GM12878 (cell line): ENCODE data around the gene KCTD12. TPM values are rescaled to one million over a fixed set of nuclear protein-coding genes. Genes with fewer than 3 reads are reported as not detected.

Source experiments
- ATAC-seq: fragments of 200-7000 bp; cut with Tn5 transposase; 3 replicates; pipeline ENCODE4 v1.9.1; 2020; ENCODE audit warnings: mild to moderate bottlenecking, moderate library complexity
- BruUV-seq: library from RNA; stranded (reverse); fragments of 400-500 nt; replicated peaks from 2 replicates; lab custom pipeline; 2021; lab: Mats Ljungman, UMichigan
- CTCF ChIA-PET: fragments of 300-600 bp; sonication (Branson Sonifier 250); formaldehyde crosslinking; extraction: SDS; loops from one replicate; lab custom pipeline; 2021; ENCODE audit warnings: inconsistent platforms; lab: Yijun Ruan, JAX
- POLR2A ChIA-PET: fragments of 350-600 bp; formaldehyde crosslinking; extraction: SDS; loops from one replicate; lab custom pipeline; 2021; ENCODE audit warnings: inconsistent platforms; lab: Charles Lee
- RAD21 ChIA-PET: fragments of 300-600 bp; sonication (Branson Sonifier 250); formaldehyde crosslinking; loops from one replicate; lab custom pipeline; 2023; ENCODE audit warnings: antibody characterized with exemption; ENCODE audit not compliant: unreplicated experiment; lab: Charles Lee
- SMC1A ChIA-PET: fragments of 300-600 bp; sonication (Branson Sonifier 250); formaldehyde crosslinking; loops from one replicate; lab custom pipeline; 2023; ENCODE audit not compliant: unreplicated experiment, uncharacterized antibody; lab: Charles Lee
- DNase-seq: peaks from one replicate; pipeline ENCODE4 v3.0.0-alpha.2; 2011; ENCODE audit warnings: low read depth, low spot score
- FAIRE-seq: peaks from 3 replicates; lab custom pipeline; 2011; peaks lifted over from hg19 to GRCh38; lab: Jason Lieb, UNC
- H2AFZ ChIP-seq: 2 replicates; pipeline ENCODE4 v1.6.0; 2011; ENCODE audit warnings: low read depth, low read length, control low read depth; ENCODE audit not compliant: control insufficient read depth
- H3K27ac ChIP-seq: 2 replicates; pipeline ENCODE4 v1.5.1; 2011; ENCODE audit warnings: control low read depth; ENCODE audit not compliant: control insufficient read depth, insufficient read depth
- H3K27me3 ChIP-seq, 2 experiments: replicated peaks in 1 of 2; 2 replicates each; pipeline versions ENCODE4 v1.6.0 to v1.6.1; 2011; ENCODE audit warnings: low read length in 1 of 2; ENCODE audit not compliant: control insufficient read depth in 2 of 2, insufficient read depth in 2 of 2
- H3K36me3 ChIP-seq, 2 experiments: 2 replicates each; pipeline ENCODE4 v1.5.1; 2011; ENCODE audit warnings: low read length in 1 of 2; ENCODE audit not compliant: control insufficient read depth in 2 of 2, insufficient read depth in 2 of 2
- H3K4me1 ChIP-seq: 2 replicates; pipeline ENCODE4 v1.6.1; 2011; ENCODE audit warnings: mild to moderate bottlenecking, low read length, moderate library complexity, mixed read lengths; ENCODE audit not compliant: control insufficient read depth, insufficient read depth
- H3K4me2 ChIP-seq: 2 replicates; pipeline ENCODE4 v1.6.0; 2011; ENCODE audit warnings: control low read depth; ENCODE audit not compliant: control insufficient read depth, insufficient read depth
- H3K4me3 ChIP-seq: fragments of 200-600 bp; sonication (generic); 2 replicates; pipeline ENCODE4 v1.5.1; 2016
- H3K79me2 ChIP-seq: 2 replicates; pipeline ENCODE4 v1.6.0; 2011; ENCODE audit warnings: low read length; ENCODE audit not compliant: control insufficient read depth, insufficient read depth
- H3K9ac ChIP-seq: 2 replicates; pipeline ENCODE4 v1.8.0; 2011; ENCODE audit warnings: low read length, control low read depth, mixed read lengths; ENCODE audit not compliant: control insufficient read depth, insufficient read depth
- H3K9me3 ChIP-seq: replicated peaks from 3 replicates; pipeline ENCODE4 v1.5.1; 2011; ENCODE audit warnings: mild to moderate bottlenecking, low read length; ENCODE audit not compliant: control insufficient read depth, insufficient read depth
- H4K20me1 ChIP-seq: 2 replicates; pipeline ENCODE4 v1.6.0; 2011; ENCODE audit not compliant: control insufficient read depth, insufficient read depth
- CHD4 ChIP-seq: fragments of 200-600 bp; sonication (generic); IDR thresholded peaks from 2 replicates; pipeline ENCODE4 v1.6.1; 2016; ENCODE audit warnings: mild to moderate bottlenecking
- CREB1 ChIP-seq: IDR thresholded peaks from 2 replicates; pipeline ENCODE4 v1.6.1; 2012; ENCODE audit warnings: low read depth, mild to moderate bottlenecking, inconsistent platforms
- CTCF ChIP-seq, 3 experiments: IDR thresholded peaks in 2 of 3; conservative IDR thresholded peaks in 1 of 3; 2 replicates each; pipeline ENCODE4 v1.5.1; 2011; ENCODE audit warnings: low read depth in 3 of 3, low read length in 3 of 3, mild to moderate bottlenecking in 3 of 3, control low read depth in 2 of 3, moderate library complexity in 2 of 3, inconsistent platforms in 1 of 3, mixed read lengths in 1 of 3; ENCODE audit not compliant: control insufficient read depth in 2 of 3, insufficient read depth in 1 of 3; ENCODE audit errors: extremely low read depth in 1 of 3
- EED ChIP-seq: sonication (generic); IDR thresholded peaks from 2 replicates; pipeline ENCODE4 v1.6.1; 2016; ENCODE audit warnings: antibody characterized with exemption, low read depth
- ETV6 ChIP-seq, 2 experiments: fragments of 450-650 bp in 1 of 2; IDR thresholded peaks in 1 of 2; conservative IDR thresholded peaks in 1 of 2; 2 replicates each; pipeline ENCODE4 v1.6.1; 2014; ENCODE audit warnings: antibody characterized with exemption in 1 of 2, borderline replicate concordance in 1 of 2, low read depth in 1 of 2, mild to moderate bottlenecking in 1 of 2, moderate library complexity in 1 of 2
- EZH2 ChIP-seq: IDR thresholded peaks from 2 replicates; pipeline ENCODE4 v1.6.1; 2012; ENCODE audit warnings: low read depth, mild to moderate bottlenecking, control low read depth, inconsistent platforms, low read length, borderline replicate concordance; ENCODE audit not compliant: control insufficient read depth
- IRF4 ChIP-seq: IDR thresholded peaks from 2 replicates; pipeline ENCODE4 v1.6.1; 2011; ENCODE audit warnings: low read depth, low read length
- MEF2B ChIP-seq: fragments of 450-650 bp; IDR thresholded peaks from 2 replicates; pipeline ENCODE4 v1.6.1; 2018; ENCODE audit warnings: mild to moderate bottlenecking, moderate library complexity; ENCODE audit not compliant: partially characterized antibody, poor library complexity, severe bottlenecking
- NRF1 ChIP-seq: conservative IDR thresholded peaks from 2 replicates; pipeline ENCODE4 v1.6.1; 2011; ENCODE audit warnings: mild to moderate bottlenecking, low read depth, low read length, improper control_type of control experiment
- RELB ChIP-seq: fragments of 450-650 bp; IDR thresholded peaks from 2 replicates; pipeline ENCODE4 v1.6.1; 2017; ENCODE audit warnings: low read depth, mild to moderate bottlenecking, moderate library complexity
- TCF7 ChIP-seq: IDR thresholded peaks from 2 replicates; pipeline ENCODE4 v1.6.1; 2014; ENCODE audit warnings: antibody characterized with exemption, borderline replicate concordance
- ZNF622 ChIP-seq: fragments of 450-650 bp; IDR thresholded peaks from 2 replicates; pipeline ENCODE4 v1.6.1; 2017; ENCODE audit warnings: mild to moderate bottlenecking, inconsistent platforms
- ZSCAN29 ChIP-seq: fragments of 450-650 bp; IDR thresholded peaks from 2 replicates; pipeline ENCODE4 v1.6.1; 2017; ENCODE audit warnings: mild to moderate bottlenecking, moderate library complexity
- WGBS: methylation state at CpG from one replicate; pipeline ENCODE4 v1.1.6; 2016; ENCODE audit warnings: low lambda C conversion rate; ENCODE audit not compliant: insufficient replicate concordance, insufficient coverage; ENCODE audit errors: missing lambda C conversion rate; 5-methylcytosine and 5-hydroxymethylcytosine counted together
- in situ Hi-C: fragments of 300-500 bp; cut with MboI; formaldehyde crosslinking; loops from 9 replicates; pipeline ENCODE4 v1.14.3; 2018; ENCODE audit warnings: mixed read lengths
- intact Hi-C: fragments of 100-400 bp; cut with micrococcal nuclease; formaldehyde crosslinking; loops from one replicate; pipeline ENCODE4 v1.14.2; 2022; ENCODE audit not compliant: unreplicated experiment
- polyA plus RNA-seq, 11 experiments: library from polyadenylated mRNA; depleted of rRNA in 4 of 11; unstranded in 6 of 11; stranded (reverse) in 5 of 11; fragments of >200 nt; fragmentation: Nextera tagmentation in 4 of 11; fragmentation: Illumina TruSeq in 1 of 11; extraction: Ambion mirVana in 4 of 11; extraction: Trizol in 1 of 11; gene quantifications; 1 replicate in 1 of 11; 2 replicates in 10 of 11; pipeline versions ENCODE4 v1.2.1 to v1.2.3, GENCODE V29; 2011 to 2016; ENCODE audit warnings: inconsistent platforms in 2 of 11, missing spikeins in 2 of 11, low read depth in 1 of 11
- total RNA-seq, 4 experiments: library from RNA; depleted of rRNA in 3 of 4; stranded (reverse); fragments of >200 nt in 3 of 4; fragmentation: Illumina TruSeq in 1 of 4; extraction: Trizol in 1 of 4; gene quantifications; 2 replicates each; pipeline versions ENCODE4 v1.2.1 to v1.2.3, GENCODE V29; 2013 to 2021
- TF ChIP-seq, protein P1 (sequence below): fragments of 450-650 bp; IDR thresholded peaks from 2 replicates; pipeline ENCODE4 v1.6.1; 2016; ENCODE audit warnings: mild to moderate bottlenecking
- TF ChIP-seq, protein P2 (sequence below): fragments of 150-350 bp; IDR thresholded peaks from 2 replicates; pipeline ENCODE4 v1.6.1; 2016; ENCODE audit warnings: low read depth, low read length

The KCTD12 gene
- total and polyA plus RNA-seq, 10 of the 15 experiments (the other 5 are each of a cell fraction or from before 2014, with no cell fraction given): 0.24 to 2.9 (median 0.92) TPM

DNA sequence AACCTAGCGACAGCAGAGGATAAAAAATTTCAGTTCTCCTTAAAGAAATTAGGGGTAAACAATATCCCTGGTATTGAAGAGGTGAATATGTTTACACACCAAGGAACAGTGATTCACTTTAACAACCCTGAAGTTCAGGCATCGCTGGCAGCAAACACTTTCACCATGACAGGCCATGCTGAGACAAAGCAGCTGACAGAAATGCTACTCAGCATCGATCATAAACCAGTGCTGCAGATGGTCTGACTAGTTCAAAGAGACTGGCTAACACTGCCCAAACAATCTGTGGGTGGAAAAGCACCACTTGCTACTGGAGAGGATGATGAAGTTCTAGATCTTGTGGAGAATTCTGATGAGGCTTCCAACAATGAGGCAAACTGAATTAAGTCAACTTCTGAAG, 42.3 kb upstream of the KCTD12 start:
- no peak overlapping the region for H3K27ac ChIP-seq

More for the DNA sequence above, 42.3 kb upstream of the KCTD12 start:
- Histone ChIP-seq H4K20me1 (no peaks in the 10 kb centered on the region), H3K36me3 (no peaks in the 10 kb centered on the region), H3K9ac (no peak overlapping the region), H3K4me3 (no peak overlapping the region), H3K27me3 (no peaks in the 10 kb centered on the region; a peak in 1 of 4 replicates), H2AFZ (no peak overlapping the region), H3K4me2 (no peak overlapping the region), H3K79me2 (no peaks in the 10 kb centered on the region), H3K9me3 (no peaks in the 10 kb centered on the region), H3K4me1 (no peaks in the 10 kb centered on the region)
- intact Hi-C loops (no loop called here), in situ Hi-C loops (no loop called here)
- WGBS: 9% methylated on average over 3 of the region's 3 CpGs
- CTCF ChIA-PET: no interaction called here
- POLR2A ChIA-PET: no interaction called here
- no peak for FAIRE-seq
- ATAC-seq: peak; percentile 26; the same call in 1 of the 3 replicates
- TF ChIP-seq IRF4: no peak
- TF ChIP-seq EZH2: no peak
- TF ChIP-seq ZSCAN29: no peak
- no peak for TF ChIP-seq NRF1
- TF ChIP-seq ZNF622: no peak
- TF ChIP-seq TCF7: no peak
- TF ChIP-seq ETV6 (conservative IDR thresholded peaks at IDR 0.05 in 1 of 2, IDR thresholded peaks at IDR 0.05 in 1 of 2; ENCODE audit: borderline replicate concordance in 1 of 2, low read depth in 1 of 2): no peak
- no peak for TF ChIP-seq RELB
- TF ChIP-seq CTCF (IDR thresholded peaks at IDR 0.05 in 2 of 3, conservative IDR thresholded peaks at IDR 0.05 in 1 of 3; ENCODE audit: control insufficient read depth in 2 of 3, extremely low read depth in 1 of 3, insufficient read depth in 1 of 3, low read depth in 3 of 3, low read length in 3 of 3): no peak
- TF ChIP-seq, protein P1, sequence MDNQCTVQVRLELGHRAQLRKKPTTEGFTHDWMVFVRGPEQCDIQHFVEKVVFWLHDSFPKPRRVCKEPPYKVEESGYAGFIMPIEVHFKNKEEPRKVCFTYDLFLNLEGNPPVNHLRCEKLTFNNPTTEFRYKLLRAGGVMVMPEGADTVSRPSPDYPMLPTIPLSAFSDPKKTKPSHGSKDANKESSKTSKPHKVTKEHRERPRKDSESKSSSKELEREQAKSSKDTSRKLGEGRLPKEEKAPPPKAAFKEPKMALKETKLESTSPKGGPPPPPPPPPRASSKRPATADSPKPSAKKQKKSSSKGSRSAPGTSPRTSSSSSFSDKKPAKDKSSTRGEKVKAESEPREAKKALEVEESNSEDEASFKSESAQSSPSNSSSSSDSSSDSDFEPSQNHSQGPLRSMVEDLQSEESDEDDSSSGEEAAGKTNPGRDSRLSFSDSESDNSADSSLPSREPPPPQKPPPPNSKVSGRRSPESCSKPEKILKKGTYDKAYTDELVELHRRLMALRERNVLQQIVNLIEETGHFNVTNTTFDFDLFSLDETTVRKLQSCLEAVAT: no peak
- no peak for TF ChIP-seq MEF2B
- TF ChIP-seq, protein P2, sequence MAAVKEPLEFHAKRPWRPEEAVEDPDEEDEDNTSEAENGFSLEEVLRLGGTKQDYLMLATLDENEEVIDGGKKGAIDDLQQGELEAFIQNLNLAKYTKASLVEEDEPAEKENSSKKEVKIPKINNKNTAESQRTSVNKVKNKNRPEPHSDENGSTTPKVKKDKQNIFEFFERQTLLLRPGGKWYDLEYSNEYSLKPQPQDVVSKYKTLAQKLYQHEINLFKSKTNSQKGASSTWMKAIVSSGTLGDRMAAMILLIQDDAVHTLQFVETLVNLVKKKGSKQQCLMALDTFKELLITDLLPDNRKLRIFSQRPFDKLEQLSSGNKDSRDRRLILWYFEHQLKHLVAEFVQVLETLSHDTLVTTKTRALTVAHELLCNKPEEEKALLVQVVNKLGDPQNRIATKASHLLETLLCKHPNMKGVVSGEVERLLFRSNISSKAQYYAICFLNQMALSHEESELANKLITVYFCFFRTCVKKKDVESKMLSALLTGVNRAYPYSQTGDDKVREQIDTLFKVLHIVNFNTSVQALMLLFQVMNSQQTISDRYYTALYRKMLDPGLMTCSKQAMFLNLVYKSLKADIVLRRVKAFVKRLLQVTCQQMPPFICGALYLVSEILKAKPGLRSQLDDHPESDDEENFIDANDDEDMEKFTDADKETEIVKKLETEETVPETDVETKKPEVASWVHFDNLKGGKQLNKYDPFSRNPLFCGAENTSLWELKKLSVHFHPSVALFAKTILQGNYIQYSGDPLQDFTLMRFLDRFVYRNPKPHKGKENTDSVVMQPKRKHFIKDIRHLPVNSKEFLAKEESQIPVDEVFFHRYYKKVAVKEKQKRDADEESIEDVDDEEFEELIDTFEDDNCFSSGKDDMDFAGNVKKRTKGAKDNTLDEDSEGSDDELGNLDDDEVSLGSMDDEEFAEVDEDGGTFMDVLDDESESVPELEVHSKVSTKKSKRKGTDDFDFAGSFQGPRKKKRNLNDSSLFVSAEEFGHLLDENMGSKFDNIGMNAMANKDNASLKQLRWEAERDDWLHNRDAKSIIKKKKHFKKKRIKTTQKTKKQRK: no peak
- no peak for TF ChIP-seq EED
- no peak for TF ChIP-seq CREB1
- TF ChIP-seq CHD4: no peak
- RAD21 ChIA-PET: interaction anchor here (2.4 kb wide), 1 partner anchor 24 kb away, joined by 9 read pairs; no protein-coding TSS in a partner anchor
- no TSS peak for BruUV-seq
- DNase-seq: no peak
- SMC1A ChIA-PET: interaction anchor here (1.9 kb wide), 1 partner anchor 11 kb away, joined by 4 read pairs; no protein-coding TSS in a partner anchor
